ENCODE results near the gene CYP4F8.

The CYP4F8 gene

DNA sequence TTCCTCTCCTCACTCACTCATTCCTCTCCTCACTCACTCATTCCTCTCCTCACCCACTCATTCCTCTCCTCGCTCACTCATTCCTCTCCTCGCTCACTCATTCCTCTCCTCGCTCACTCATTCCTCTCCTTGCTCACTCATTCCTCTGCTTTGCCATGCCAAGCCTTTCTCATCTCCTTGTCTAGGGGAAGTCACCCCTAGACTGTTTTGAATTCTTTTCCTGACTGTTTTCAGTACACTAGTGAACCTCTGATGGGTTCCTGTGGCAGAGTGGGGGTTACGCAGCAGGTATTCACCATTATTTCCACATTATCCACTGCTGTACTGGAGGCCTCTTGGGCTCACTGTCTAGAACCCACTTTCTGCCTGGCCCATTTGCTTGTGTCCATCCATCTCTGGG, 1.2 kb downstream of the CYP4F8 start:
- no peak for DNase-seq (ENCODE audit: low spot score)

- DNase-seq (ENCODE audit: low spot score) = no peak
These were observed 1.7 kb downstream of the CYP4F8 start for GRCh38 chr19:15616627-15617270.

- no peak for DNase-seq (ENCODE audit: low spot score)
These were observed 3.3 kb downstream of the CYP4F8 start for GRCh38 chr19:15618321-15618720.

DNA sequence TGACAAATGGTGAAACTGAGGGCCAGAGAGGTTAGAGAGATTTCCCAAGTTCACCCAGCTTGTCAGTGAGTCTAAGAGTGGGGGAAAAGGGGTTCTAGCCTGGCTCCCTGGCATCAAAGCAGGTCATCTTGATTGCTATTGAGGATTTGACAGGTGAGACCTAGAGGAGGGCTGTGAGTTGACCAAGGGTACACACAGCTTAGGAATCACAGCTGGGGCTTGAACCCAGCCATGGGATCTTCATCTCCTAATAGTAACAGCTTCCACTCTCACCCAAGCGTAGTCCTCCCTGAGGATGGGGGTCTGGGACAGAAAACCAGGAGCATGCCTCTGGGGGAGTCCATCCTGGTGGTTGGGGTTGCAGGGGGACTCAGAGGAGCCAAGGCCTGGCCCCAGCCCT, 6.8 kb downstream of the CYP4F8 start:
- no peak for DNase-seq (ENCODE audit: low spot score)

DNA sequence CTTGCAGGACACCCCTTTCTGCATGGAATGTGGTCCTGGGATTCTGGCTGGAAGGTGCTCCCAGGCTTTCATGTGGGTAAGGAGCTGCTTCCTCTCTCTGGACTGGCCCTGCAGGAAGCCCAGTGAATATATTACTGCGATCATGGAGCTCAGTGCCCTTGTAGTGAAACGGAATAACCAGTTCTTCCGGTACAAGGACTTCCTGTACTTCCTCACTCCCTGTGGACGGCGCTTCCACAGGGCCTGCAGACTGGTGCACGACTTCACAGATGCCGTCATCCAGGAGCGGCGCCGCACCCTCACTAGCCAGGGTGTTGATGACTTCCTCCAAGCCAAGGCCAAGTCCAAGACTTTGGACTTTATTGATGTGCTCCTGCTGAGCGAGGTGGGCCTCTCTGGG, 8.0 kb downstream of the CYP4F8 start:
- no peak for DNase-seq (ENCODE audit: low spot score)

- DNase-seq (ENCODE audit: low spot score) = no peak
These were observed 8.8 kb downstream of the CYP4F8 start for GRCh38 chr19:15623711-15624318.

DNA sequence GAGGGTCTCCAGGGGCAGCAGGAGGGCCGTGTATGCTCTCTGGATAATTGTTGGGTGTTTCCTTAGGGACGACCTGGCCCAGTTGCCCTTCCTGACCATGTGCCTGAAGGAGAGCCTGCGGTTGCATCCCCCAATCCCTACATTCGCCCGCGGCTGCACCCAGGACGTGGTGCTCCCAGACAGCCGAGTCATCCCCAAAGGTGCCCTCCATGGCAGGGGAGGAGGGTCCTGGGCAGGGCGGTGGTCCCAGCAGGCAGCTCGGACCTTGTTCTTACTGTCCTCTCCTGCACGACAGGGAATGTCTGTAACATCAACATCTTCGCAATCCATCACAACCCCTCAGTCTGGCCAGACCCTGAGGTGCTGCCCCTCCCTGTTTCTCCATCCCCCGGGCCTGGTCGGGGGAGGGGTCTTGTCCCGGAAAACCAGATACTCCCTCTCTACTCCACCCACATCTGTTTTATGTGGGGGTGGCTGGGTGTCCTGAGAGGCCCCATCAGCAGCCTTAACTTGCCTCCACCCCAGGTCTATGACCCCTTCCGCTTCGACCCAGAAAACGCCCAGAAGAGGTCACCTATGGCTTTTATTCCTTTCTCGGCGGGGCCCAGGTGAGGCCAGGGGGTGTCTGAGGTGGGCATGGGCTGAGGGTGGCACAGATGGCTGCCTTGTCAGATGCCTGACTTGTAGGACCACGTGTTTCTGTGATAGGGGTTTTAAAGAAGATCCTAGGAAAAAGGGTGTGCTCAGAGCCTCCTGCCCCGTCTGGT, 13.4 kb downstream of the CYP4F8 start:
- DNase-seq (ENCODE audit: low spot score) = no peak

- DNase-seq (ENCODE audit: low spot score) = peak; percentile 89
These were observed 14.2 kb downstream of the CYP4F8 start for GRCh38 chr19:15629003-15629880.

- peak; percentile 60 for DNase-seq (ENCODE audit: low spot score)
These were observed 16.8 kb downstream of the CYP4F8 start for GRCh38 chr19:15631817-15632216.

- no peak for DNase-seq (ENCODE audit: low spot score)
These were observed 18.2 kb downstream of the CYP4F8 start for GRCh38 chr19:15633082-15633835.

DNA sequence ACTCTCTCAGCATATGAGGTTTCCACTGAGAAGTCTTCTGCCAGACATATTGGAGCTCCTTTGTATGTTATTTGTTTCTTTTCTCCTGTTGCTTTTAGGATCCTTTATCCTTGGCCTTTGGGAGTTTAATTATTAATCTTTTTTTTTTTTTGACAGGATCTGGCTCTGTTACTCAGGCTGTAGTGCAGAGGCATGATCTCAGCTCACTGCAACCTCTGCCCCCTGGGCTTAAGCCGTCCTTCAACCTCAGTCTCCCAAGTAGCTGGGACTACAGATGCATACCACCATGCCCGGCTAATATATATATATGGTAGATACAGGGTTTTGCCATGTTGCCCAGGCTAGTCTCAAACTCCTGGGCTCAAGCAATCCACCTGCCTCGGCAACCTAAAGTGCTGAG, 19.1 kb downstream of the CYP4F8 start:
- DNase-seq (ENCODE audit: low spot score) = no peak

DNA sequence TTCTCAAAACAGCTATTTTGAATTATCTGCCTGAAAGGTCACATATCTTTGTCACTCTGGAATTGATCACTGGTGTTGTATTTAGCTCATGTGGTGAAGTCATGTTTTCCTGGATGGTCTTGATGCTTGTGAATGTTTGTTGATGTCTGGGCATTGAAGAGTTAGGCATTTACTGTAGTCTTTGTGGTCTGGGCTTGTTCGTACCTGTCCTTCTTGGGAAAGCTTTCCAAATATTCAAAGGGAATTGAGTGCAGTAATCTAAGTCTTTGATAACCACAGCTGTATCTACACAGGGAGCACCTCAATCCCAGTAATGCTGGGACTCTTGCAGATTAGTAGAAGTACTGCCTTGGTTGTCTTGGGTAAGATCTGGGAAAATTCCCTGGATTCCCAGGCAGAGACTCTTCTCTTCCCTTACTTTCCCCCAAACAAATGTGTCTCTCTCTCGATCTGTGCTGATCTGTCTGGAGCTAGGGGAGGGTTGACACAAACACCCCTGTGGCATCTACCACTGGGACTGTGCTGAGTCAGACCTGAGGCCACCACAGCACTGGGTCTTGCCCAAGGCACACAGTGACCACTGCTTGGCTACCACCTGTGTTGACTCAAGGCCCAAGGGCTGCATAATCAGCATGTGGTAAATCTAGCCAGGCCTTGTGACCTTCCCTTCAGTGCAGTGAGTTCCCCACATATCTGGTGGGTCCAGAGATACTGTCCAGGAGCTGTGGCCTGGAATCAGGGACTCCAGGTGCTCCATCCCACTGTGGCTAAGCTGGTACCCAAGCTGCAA, 20.2 kb downstream of the CYP4F8 start:
- DNase-seq (ENCODE audit: low spot score) = no peak

- DNase-seq (ENCODE audit: low spot score) = no peak
These were observed 21.0 kb downstream of the CYP4F8 start for GRCh38 chr19:15636026-15636425.

DNA sequence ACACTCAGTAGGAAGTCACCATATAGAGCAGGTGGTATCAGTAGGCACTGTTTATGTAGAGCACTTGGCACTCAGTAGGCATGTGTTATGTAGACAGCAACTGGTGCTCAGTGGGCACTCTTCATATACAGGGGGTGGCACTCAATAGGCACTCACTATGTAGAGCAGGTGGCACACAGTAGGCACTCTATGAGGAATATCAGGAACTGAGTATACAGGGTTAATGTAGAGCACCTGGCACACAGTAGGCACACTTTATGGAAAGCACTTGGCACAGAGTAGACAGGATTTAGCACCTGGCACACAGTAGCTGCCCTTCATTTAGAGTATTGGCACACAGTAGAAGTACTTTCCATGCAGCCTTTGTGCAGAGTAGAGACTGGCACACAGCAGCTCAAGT, 24.6 kb downstream of the CYP4F8 start:
- no peak for DNase-seq (ENCODE audit: low spot score)

DNA sequence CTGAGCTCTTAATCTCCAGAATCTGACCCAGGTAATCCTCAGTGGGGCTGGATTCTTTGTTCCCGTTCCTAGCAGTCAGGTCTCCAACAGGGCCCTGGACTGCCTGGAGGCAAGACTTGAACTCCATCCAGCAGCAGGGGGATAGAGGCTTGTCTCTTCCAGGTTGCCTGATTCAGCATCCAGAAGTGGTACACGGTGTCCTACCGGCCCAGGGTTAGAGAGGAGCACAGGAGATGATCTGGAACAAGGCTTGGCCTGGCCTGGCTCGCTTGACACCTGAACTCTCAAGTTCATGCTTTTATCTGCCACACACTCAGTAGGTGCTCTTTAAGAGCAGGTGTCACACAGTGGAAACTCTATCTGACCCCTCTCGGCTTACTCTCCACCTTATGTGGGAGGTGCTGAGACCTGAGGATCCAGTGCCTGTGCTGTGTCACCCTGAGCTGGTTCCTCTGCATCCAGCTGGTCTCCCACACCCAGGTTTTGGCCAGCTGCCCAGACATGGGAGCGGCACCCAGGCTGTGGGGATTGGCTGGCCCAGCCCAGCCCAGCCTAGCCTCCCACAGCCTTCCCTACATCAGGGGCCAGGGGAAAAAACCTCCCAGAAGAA, 25.4 kb downstream of the CYP4F8 start, which contains the start of gene CYP4F3:
Gene CYP4F3 (plus strand): TSS at position 604 of the 610 bp plus-strand sequence. CDS start 519 bp downstream, outside the sequence.
- no peak for DNase-seq (ENCODE audit: low spot score)

GRCh38 chr19:15640904-15641597, 26.0 kb downstream of the CYP4F8 start:
- DNase-seq (ENCODE audit: low spot score) = peak; percentile 9

- peak; percentile 3 for DNase-seq (ENCODE audit: low spot score)
These were observed 27.0 kb downstream of the CYP4F8 start for GRCh38 chr19:15641901-15642491.

DNA sequence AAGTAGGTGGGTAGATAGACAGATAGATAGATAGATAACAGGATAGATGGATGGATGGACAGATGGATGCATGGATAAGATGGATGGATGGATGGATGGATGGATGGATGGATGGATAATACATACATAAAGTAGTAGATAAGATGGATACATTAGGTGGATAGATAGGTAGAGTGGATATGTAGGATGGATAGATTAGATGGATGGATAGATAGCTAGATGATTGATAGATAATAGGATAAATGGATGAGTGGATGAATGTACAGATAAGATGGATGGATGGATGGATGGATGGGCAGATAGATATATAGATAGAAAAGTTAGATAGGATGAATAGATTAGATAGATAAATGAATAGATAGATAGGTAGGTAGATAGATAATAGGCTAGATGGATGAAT, 27.8 kb downstream of the CYP4F8 start:
- no peak for DNase-seq (ENCODE audit: low spot score)

GRCh38 chr19:15643387-15643786, 28.4 kb downstream of the CYP4F8 start:
- DNase-seq (ENCODE audit: low spot score) = no peak
